ENCODE data around the gene ANKRD34A. TPM values are rescaled to one million over a fixed set of nuclear protein-coding genes. Genes with fewer than 3 reads are reported as not detected.

Gene ANKRD34A
- total RNA-seq, 1 donor from 2014 or later, result 0.94 TPM

DNA sequence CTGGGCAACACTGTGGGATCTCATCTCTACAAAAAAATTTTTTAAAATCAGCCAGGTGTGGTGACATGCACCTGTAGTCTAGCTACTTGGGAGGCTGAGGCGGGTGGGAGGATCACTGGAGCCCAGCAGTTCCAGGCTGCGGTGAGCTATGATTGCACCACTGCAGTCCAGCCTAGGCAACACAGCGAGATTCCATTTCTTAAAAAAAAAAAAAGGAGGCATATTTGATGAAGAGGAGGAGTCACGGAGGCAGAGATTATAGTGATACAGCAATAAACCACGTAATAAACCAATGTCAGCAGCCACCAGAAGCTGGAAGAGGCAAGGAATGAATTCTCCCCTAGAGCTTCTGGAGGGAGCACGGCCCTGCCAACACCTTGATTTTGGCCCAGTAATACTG lies 10.5 kb downstream of the ANKRD34A start:
- Mint-ChIP-seq H3K4me3 (no peak overlapping the region), H3K36me3 (no peaks in the 10 kb centered on the region), H3K4me1 (peaks cover 25% of the 10 kb centered on the region), H3K27ac (no peak overlapping the region), H3K27me3 (ENCODE audit: low read depth) (peaks cover 39% of the 10 kb centered on the region), H3K9me3 (no peaks in the 10 kb centered on the region)
- no peak for TF ChIP-seq CTCF (IDR thresholded peaks at IDR 0.05; ENCODE audit: unreplicated experiment)
- no peak for DNase-seq (ENCODE audit: low spot score in 2 of 2, unreplicated experiment in 2 of 2)

DNA sequence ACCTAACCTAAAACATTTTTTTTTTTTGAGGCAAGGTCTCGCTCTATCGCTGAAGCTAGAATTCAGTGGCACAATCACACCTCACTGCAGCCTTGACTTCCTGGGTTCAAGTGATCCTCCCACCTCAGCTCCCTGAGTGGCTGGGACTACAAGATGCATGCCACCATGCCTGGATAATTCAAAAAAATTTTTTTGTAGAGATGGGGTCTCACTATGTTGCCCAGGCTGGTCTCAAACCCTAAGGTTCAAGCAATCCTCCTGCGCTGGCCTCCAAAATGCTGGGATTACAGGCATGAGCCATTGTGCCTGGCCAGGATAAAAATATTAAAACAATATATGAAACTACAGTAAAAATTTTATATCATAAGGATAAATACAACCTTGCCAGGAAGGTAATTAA lies 11.5 kb downstream of the ANKRD34A start:
- no peaks in the 10 kb centered on the region for H3K9me3 Mint-ChIP-seq
- peaks cover 29% of the 10 kb centered on the region for H3K27me3 Mint-ChIP-seq (ENCODE audit: low read depth)
- peaks cover 21% of the 10 kb centered on the region for H3K4me1 Mint-ChIP-seq
- H3K4me3 Mint-ChIP-seq, result no peak overlapping the region
- H3K36me3 Mint-ChIP-seq, result no peaks in the 10 kb centered on the region
- no peak for DNase-seq (ENCODE audit: low spot score in 2 of 2, unreplicated experiment in 2 of 2)
- no peak for TF ChIP-seq CTCF (IDR thresholded peaks at IDR 0.05; ENCODE audit: unreplicated experiment)
- H3K27ac Mint-ChIP-seq, result no peak overlapping the region

DNA sequence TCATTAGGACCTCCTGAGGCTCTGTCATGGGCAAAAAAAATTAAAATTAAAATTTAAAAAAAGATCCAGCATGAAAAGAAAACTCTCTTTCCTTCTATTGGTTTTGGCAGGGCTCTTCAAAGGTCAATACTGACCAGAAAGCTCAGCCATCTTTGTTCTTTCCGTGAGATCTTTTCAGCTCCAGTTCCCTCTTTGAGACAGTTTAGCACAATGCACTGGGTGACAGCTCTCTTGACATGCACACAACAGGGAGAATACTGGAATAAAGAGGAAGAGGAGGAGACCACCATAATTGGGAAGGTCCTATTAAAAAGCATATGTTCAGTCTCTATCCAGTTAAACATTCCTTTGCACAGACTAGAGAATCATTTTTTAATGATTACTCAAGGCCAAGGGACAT lies 12.8 kb downstream of the ANKRD34A start:
- no peak for DNase-seq (ENCODE audit: low spot score in 2 of 2, unreplicated experiment in 2 of 2)
- H3K36me3 Mint-ChIP-seq, result peaks cover 2% of the 10 kb centered on the region
- H3K27me3 Mint-ChIP-seq (ENCODE audit: low read depth), result peaks cover 25% of the 10 kb centered on the region
- no peak for TF ChIP-seq CTCF (IDR thresholded peaks at IDR 0.05; ENCODE audit: unreplicated experiment)
- no peak overlapping the region for H3K4me3 Mint-ChIP-seq
- peaks cover 13% of the 10 kb centered on the region for H3K4me1 Mint-ChIP-seq
- H3K27ac Mint-ChIP-seq, result no peak overlapping the region
- no peaks in the 10 kb centered on the region for H3K9me3 Mint-ChIP-seq

- peaks cover 2% of the 10 kb centered on the region for H3K36me3 Mint-ChIP-seq
- H3K9me3 Mint-ChIP-seq, result no peaks in the 10 kb centered on the region
- no peak overlapping the region for H3K27ac Mint-ChIP-seq
- no peak for DNase-seq (ENCODE audit: low spot score in 2 of 2, unreplicated experiment in 2 of 2)
- no peak for TF ChIP-seq CTCF (IDR thresholded peaks at IDR 0.05; ENCODE audit: unreplicated experiment)
- no peak overlapping the region for H3K4me3 Mint-ChIP-seq
- peaks cover 7% of the 10 kb centered on the region for H3K27me3 Mint-ChIP-seq (ENCODE audit: low read depth)
- H3K4me1 Mint-ChIP-seq, result peaks cover 5% of the 10 kb centered on the region
Measured at GRCh38 chr1:145949219-145949618, 15.2 kb downstream of the ANKRD34A start.

- no peak for DNase-seq (ENCODE audit: low spot score in 2 of 2, unreplicated experiment in 2 of 2)
Measured at GRCh38 chr1:145947551-145947950, 16.8 kb downstream of the ANKRD34A start.

More at GRCh38 chr1:145947551-145947950, 16.8 kb downstream of the ANKRD34A start:
- no peak overlapping the region for H3K27ac Mint-ChIP-seq
- H3K4me1 Mint-ChIP-seq, result peaks cover 4% of the 10 kb centered on the region
- peaks cover 2% of the 10 kb centered on the region for H3K36me3 Mint-ChIP-seq
- no peaks in the 10 kb centered on the region for H3K27me3 Mint-ChIP-seq (ENCODE audit: low read depth)
- H3K9me3 Mint-ChIP-seq, result no peaks in the 10 kb centered on the region
- H3K4me3 Mint-ChIP-seq, result no peak overlapping the region
- TF ChIP-seq CTCF (IDR thresholded peaks at IDR 0.05; ENCODE audit: unreplicated experiment), result no peak
